GM21576 (cell line): ENCODE results near the gene KMT2D.
"Not testable (repeated sequence)": the region's sequence is repeated elsewhere in the genome, so short reads cannot be mapped to it uniquely, and the experiment has no call there.

Experiments used
- ATAC-seq: cut with Tn5 transposase; IDR thresholded peaks from one replicate; pipeline ENCODE4 v1.9.1; 2021; ENCODE audit warnings: mild to moderate bottlenecking, moderate library complexity; ENCODE audit not compliant: unreplicated experiment

Gene KMT2D

DNA sequence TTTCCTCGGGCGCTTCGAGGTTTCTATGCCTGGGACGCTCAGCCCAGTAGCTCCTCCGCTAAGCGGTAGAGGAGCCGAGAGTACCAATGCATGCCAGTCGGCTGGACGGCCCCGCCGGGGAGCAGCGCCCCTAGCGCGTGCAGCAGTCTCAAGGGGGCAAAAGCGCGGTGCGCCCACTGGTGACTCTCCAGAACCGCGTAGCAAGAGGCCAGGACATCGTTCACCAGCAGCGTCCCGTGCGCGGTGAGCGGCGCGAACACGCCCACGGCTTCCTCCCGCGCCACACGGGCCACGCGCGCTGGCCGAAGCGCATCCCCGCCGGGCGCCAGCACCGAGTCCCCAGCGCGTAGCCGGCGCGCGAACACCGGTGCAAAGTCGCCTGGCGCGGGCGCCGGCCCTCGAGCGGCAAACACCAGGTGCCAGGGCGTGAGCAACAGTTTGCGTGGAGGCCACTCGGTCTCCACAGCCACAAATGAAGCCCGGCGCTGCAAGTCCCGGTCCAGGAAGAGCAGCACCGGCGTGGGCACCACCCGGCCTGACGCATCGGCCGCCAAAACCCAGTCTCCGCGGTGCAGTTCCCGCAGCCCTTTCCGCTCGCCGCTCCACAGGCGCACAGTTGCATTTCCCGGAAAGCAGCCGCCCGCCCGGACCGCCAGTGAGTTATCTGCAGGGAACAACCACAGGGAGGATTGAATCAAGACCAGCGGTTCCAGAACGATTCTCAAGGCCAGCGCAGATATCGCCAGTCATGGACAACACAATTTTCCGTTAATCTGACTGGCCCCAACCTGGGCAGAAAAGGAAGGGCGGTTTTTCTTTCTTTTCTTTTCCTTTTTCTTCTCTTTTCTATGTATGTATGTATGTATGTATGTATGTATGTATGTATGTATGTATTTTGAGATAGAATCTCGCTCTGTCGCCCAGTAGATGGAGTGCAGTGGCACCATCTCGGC, 29.5 kb upstream of the KMT2D start:
- no peak for ATAC-seq

DNA sequence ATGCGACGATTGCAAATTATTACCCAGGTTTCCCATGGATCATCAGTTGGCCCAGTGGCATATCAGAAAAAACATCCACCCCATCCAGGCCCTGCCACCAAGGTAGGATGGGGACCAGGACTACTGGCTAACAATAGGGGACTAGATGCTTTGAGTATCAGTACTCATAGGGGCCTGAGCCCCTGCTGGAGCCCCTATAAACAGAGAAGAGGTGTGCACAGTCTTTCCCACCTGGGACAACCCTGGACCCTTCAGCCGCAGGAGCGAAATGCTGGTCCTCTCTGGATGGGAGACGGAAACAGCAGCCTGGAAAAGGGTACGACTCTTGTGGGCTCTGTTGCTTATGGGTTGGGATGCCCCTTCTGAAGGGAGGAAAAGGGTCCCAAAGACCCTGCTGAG, 28.3 kb upstream of the KMT2D start:
- ATAC-seq, result no peak

DNA sequence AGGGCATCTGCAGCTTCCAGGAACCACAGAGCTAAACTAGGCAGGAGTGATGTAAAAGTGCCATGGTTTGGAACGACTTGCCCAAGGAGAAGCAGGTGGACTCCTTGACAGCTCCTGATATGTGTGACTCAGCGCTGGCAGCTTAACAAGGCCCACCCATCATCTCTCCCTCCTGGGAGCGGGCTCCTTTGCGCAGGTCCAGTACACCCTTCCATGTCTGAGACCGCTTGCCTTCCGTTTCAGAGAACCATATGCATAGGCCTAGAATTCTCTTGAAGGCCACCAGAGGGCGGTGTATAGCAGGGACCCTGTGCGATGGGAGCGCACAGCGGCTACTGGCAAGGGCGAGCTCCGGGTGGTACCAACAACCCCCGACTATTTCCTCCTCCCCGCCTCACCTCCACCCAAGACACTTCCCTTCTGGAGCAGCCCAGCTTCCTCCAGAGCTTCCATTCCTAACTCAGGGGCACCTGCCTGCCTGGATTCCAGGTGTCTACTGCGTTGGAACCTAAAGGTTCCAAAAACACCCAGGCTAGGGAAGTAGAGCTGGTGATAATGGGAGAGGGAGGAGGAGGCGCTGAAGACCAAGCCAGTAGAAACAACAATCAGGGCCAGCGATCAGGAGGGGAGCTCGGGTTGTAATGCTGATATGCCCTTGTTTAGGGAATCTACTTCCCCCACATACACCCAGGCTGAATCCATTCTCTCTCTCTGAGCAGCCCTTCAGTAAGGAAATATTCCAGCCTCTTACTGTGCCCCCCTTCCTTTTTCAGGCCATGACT, 27.7 kb upstream of the KMT2D start:
- ATAC-seq, result peak; percentile 80

DNA sequence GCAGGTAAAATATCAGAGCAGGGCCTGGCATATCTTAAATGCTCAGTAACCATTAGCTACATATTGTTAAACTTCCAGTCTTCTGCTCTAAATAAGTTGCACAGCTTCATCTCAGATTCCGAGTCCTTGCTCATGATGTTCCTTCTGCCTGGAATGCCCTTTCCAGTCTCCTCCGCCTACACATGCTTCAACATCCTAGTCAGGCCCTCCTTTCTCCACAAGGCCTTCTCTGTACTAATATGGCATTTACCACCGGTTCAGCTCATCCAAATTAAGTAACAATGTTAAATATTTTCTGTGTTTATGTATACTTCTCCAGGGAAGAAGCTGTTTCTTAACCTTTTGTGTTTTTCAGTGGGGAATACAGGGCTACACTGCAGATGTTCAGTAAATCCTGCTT, 25.5 kb upstream of the KMT2D start:
- no peak for ATAC-seq

DNA sequence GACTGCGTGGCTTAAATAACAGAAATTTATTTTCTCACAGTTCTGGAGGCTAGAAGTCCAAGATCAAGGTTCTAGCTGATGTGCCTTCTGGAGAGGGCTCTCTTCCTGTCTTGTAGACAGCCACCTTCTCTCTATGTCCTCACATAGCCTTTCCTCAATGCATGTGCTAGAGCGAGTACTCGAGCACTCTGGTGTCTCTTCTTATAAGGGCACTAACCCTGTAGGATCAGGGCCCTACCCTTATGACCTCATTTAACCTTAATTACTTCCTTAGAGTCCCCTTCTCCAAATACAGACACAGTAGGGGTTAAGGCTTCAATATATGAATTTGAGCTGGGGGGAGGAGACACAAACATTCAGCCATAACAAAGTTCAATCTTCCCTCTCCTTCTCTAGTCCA, 23.8 kb upstream of the KMT2D start:
- ATAC-seq, result no peak

DNA sequence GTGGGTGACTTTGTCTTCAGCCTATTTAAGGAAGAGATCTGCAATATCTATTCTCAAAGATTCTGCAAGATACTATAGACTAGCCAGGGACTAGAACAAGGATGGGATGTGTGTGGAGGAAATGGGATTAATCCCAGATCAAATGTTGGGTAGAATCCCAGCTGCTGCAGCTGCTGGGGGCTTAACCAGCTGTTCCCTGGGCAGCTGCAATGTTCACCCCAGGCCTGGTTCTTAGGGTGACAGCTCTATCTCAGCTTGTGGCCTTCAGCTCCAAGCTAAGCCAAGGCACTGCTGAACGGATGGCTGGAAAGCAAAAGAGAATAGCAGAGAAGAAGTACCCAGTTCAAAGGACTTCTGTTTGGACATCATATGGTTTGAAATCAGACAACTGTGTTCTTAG, 19.2 kb upstream of the KMT2D start:
- no peak for ATAC-seq

DNA sequence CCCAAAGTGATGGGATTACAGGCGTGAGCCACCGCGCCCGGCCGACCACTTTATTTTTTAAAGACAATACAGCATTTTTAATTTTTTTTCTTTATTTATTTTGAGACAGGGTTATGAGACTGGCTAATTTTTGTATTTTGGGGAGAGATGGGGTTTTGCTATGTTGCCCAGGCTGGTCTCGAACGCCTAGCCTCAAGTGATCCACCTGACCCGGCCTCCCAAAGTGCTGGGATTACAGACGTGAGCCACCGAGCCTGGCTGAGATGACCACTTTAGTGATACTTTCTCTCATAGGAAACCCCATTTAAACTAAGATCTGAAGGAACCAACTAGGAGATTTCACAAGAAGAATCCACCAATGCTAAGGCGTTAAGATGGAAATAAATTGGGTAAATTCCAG, 10.4 kb upstream of the KMT2D start:
- ATAC-seq, result no peak

DNA sequence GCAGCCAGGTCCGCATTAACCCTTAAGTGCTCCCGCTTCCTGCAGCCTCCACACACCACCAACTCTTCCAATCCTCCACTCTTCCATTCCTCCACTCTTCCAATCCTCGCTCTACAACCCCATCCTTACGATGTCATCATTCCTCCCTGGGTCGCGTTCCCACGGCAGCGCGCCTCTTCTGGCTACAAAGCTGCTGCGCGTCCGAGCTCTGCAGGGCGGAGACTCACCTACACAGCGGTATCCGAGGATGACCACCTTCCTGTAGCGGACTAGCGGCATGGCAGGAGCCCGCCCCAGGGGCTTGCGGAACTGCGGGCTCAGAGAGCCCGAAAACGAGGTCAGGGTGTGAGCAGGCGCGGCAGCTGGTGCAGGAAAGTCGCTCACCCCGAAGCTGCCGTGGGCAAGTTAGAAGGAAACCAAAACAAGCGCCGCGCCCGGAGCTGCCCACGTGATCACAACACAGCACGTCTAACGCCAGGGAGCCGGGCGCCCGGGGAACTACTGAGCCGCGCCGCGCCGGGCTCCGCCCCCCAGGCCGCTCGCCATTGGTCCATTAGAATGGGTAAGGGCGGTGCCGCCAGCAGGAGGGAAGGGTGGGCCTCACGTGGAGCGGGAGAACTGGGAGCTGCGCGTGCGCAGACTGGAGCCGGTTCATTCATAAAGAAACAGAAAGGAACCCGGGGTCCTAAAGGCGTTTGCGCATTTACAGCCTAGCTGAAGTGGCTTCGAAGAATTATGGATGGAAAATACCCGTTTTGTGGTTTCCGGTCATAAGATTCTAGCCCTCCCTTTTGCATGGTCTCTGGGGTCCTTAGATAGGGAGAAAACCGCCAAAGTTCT, 9.1 kb upstream of the KMT2D start, which contains the start of gene RHEBL1:
Gene RHEBL1, minus strand, starts transcription at position 473 of the 840 bp plus-strand sequence. Its CDS starts 194 bp downstream, at position 279.
- ATAC-seq, result peak; percentile 97

DNA sequence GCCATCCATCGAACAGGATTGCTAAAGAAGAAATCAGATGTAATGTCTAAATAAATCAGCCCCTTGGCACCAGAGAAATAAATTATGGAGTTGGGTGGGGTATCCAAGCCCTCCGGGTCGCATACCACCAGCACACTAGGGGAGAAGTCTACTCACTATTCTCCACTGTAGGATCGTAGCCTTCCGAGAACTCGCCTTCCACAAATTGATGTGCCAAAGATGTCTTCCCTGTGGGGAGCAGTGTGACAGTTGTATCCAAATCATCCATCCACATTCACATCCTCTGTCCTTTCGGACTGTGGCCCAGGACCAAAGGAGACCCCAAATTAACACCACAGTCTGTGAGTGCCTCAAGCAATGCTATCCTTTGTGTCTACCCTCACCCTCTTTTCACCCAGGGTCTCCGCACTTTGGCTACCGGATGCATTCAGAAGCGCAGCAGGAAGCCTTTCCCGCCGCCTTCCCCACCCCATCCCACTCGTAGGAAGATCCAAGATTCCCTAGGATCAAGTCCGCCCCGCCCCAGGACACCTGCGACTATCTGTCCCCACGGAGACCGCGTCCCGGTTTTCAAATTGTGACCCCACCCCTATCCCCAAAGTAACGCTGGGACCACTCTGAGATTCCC, 8.4 kb upstream of the KMT2D start:
- ATAC-seq, result no peak

DNA sequence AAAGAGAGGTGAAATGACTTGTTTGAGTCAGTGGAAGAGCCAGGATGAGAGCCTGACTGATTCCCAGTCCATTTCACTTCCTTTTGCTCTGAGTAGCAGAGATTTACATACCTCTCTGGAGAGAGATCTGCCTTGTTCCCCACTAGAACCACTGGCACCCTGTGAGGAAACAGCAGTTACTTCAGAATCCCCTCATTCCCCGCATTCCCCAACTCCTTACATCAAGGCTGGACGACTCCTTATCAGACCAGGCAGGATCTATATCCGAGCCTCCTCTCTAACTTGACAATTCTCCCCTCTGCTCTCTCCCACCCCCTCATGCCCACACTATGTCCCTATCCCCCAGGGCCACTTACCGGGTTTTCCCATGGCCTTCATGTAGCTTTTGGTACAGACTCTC, 5.5 kb upstream of the KMT2D start:
- ATAC-seq, result no peak

DNA sequence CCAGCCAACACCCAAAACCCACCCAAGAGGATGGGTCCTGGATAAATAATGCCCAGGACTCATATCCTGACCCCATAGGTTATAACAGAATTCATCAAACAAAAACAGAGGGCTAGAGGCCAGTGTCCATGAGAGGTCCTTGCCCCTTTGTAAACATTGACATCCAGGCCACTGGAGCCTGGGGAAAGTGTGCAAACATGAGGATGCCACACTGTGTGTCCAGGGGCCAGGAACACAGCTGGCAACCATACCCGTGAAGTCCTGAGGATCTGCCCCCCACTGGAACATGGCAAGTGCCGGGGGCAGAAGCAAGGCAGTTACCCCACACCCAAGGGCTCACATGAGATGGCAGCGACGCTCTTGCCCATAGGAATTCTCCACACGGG, 4.2 kb upstream of the KMT2D start:
- no peak for ATAC-seq

DNA sequence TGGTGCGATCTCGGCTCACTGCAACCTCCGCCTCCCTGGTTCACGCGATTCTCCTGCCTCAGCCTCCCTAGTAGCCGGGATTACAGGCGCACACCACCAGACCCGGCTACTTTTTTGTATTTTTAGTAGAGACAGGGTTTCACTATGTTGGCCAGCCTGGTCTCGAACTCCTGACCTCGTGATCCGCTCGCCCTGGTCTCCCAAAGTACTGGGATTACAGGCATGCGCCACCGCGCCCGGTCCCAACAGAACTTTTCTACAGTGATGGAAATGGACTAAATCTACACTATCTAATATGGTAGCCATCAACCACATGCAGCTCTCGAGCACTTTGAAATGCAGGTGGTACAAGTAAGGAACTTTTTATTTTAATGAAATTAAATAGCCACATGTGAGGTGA, 1.3 kb upstream of the KMT2D start:
- ATAC-seq, result not testable (repeated sequence)

DNA sequence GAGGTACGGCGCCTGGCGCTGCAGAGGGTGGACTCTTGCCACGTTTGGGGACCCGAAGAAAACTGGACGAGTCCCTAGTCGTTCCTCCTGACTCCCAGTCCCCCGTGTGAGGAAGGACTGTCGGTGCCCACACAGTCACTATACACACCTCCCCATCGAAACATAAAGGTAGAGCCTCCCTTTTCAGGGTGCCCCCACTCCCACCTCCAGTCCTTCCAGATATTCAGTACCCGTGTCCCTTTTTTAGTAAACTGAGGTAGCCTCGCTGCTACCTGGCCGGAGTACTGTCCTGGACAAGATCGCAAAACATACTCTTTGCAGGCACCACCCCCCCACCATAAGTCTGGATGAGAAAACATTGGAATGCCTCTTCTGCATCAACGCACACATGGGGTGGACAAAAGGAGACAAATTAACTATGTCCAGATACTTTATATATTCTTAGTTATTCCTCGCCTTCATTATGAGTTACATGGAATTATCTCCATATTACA, 610 bp upstream of the KMT2D start:
- ATAC-seq, result no peak

DNA sequence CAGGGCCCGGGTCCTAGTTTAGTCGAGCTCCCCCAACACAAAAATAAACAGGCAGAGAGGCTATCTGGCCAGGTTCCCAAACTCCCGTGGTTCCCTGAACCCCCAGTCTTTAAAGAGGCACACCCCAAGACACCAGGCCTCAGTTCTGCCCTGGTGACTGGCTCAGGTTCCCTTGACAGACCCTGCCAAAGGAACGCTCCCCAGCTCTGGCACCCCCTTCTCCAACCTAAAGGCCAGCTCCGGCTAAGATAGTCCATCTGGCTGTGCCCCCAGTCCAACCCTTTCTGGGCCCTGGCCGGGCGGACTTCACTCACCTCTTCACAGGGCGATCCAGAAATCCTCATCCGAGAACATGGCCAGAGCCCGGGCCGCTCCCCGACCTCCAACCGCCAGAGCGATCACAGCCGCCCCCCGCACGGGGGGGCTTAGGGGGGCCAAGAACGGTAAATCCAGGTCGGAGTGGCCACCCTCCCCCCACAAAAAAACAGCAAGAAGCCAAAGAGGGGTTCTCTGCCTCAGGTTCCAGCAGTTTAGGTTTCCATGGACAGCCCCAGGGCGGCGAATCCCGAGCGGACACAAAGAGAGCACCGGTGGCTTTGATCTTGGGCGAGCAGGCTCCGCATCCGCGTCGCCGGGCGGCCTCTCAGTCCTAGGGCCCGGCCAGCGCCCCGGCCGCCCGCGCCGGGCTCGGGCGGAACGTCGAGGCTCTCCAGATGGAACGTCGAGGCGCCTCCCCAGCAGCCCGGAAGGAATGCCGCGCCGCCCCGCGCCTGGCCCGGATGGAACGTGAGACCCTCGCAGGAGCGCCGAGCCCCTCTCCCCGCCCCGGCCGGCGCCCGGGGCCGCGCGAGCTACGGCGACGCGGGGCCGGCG, 1.1 kb downstream of the KMT2D start:
- ATAC-seq, result no peak

DNA sequence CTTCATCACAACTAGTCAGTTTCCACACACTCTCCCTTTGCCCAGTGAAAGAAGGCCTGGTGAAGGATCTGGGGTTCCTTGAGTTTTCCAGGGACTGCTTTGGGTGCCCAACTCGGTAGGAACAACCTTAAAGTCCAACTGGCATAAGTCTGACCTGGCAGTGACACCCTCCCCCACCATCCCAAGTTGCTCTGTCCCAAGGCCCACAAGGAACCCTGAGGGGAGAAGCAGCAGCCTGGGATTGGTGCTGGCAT, 1.6 kb downstream of the KMT2D start:
- ATAC-seq, result no peak

DNA sequence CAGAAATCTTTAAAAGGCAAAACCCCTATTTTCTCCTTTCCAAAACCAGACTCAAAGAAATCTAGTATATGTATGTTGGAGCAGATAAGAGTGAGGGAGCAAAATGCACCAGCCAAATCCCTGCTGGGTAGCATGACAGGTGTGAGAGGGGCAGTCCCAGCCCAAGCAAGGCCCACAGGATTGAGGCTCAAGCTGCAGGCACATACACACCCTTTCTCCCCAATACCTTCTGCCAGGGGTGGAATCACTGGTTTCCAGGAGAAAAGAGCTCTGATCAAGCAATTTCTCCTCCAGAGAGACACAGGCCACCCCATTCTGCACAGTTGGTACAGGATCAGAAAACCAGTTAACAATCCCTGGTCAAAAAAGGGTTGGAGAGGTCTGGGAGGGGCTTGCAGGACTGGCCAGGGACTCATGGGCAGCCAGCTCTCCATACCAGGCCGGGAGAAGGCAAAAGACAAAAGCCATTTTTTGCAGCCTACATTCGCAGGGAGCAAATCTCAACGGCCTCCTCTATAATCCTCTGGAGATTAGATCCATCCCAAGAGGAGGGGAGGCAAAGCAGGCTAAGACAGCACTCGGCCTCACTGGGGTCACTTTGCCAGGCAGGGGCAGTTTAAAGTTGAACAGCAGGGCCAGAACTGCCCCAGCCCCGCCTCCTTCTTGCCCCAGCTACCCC, 2.1 kb downstream of the KMT2D start:
- ATAC-seq, result no peak

DNA sequence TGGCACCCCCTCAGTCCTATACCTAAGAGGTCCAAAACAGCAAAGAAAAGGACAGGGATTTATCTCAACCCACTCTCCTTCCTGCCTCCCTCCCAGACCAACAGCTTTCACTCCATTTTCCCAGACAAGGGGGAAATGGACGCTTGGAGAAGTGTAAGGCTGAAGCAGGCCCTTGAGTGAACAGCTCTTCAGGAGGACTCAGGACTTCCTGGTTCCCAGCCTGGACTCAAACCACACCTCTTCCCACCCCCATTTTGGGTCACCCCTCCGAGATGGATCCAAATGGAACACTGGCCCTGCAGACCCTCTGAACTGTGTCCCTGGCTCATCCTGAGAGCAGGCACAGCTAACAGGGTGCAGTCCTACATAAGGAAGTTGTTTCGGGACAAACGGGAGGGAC, 2.7 kb downstream of the KMT2D start:
- no peak for ATAC-seq

DNA sequence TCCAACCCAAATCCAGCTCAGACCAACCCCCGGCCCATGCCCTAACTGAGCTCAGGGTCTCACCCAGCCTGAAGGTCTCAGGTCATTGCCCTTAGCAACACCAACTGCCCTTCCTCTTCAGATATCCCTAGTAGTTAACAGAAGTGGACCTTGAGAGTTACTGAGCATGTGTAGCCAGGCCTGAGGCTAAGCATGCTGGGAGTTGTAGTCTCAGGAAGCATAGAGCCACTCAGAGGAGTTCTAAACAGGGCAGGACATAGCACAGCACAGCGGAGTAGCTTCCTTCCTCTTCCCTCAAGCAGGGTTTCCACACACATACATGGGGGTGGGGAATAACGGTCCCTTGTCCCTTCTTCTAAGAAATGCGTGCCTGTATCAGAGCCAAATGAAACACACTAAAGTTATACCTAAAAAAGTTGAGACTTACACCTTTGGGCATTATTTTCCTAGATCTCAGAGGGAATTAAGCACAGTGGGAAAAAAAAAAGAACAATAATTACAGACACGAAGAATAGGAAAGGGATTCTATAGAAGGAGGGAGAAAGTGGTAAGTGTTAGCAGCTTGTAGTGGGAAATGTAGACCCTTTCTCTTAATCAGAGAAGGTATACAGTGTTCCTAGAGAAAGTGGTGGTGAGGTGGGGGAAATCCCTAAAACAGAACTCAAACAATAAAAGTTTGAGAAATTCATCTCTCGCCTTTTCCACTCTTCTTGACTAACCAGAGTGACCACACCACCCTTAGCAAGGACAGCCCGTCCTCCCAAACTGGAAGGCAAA, 4.4 kb downstream of the KMT2D start:
- ATAC-seq, result peak; percentile 68
